Measurements from ENCODE around the gene DDA1.
"Not testable (repeated sequence)": the region's sequence is repeated elsewhere in the genome, so short reads cannot be mapped to it uniquely, and the experiment has no call there.

DDA1 gene

DNA sequence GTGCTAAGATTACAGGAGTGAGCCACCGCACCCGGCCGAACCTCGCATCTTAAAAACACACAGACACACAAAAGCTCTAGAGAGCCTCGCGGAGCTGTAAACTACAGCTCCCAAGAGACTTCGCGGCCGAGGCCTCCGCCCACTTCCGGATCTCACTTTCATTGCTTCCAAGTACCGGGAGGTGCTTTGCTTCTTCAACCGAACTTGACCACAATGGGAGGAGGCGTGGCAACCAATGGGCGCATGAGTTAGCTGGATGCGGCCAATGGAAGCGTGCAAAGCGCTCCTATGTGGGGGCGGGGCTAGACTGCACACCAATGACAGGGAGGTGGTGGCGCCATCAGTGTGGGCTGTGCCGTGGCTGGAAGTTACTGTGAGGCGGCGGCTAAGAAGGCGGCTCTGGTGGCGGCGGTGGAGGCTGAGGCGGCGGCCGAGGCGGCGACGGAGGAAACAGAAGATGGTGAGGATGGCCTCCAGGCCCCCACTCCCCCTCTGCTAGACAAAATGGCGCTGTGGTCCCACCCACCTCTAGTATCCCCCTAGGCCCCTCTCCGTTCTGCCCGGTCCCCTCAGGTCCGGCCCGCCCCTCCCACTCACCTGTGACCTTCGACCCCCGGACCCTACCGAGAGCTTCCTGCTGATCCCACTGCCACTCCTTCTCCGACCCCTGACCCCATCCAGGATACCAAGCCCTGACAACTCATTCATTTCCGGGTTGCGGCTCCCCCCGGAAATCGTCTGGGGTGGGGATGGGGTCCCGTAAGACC, at the start of gene DDA1:
Gene DDA1, plus strand, starts transcription at position 366 of the 767 bp plus-strand sequence. Its CDS starts 92 bp downstream, at position 458.
- DNase-seq: peak; percentile 97

DNA sequence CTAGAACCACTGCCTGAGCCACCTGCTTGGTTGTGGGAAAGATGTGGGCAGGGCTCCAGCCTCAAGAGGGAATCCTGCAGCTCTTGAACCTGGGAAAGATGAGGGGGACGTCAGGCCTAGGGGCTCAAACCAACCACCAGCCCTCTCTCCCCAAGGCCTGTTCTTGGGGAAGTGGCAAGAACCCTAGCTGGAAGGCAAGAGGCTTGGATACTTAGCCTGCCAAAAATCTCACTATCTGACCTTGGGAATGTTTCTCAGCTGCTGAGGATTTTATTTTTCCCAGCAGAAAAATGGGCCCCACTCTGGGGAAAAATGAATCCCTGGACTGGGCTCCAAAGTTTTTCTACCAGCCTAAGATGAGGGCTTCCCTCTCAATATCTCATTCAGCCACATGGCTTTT, 49.4 kb upstream of the DDA1 start:
- DNase-seq: no peak

DNA sequence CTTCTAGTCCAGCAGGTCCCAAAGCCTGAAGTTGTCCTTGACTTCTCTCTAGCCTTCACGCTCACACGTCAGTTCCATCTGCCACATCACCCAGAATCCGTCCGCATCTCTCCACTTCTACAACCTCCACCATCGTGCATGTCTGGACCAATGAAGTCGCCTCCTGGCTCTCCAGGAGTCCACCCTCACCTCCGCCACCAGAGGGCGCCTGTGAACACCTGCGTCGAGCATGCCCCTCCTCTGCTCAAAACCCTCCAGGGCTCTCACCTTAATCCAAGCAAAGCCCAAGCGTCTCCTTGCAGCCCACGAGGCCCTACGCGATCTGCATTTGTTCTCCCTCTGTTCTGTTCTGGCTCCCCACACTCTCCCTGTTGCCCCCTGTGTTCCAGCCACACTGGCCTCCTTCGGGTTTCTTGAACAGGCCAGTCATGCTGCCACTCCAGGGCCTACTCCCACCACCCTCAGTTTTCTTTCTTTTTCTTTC, 48.5 kb upstream of the DDA1 start:
- peak; percentile 52 for DNase-seq

DNA sequence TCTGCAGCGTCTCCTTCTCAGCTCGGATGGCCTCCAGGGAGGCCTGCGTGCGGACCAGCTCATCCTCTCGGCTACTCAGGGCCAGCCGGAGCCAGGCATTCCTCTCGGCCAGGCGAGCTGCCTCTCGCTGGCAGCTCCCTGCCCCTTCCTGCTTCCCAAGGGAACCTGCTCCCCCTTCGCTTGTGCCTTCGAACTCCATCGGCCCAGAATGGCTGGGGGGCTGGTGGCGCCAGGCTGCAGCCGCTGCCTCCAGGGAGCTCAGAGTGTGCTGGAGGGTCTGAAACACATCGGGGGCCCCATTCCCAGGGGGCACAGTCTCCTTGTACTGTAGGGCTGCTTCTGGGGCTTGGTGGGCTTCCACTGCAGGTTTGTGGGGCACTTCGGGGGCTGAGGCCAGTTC, 46.8 kb upstream of the DDA1 start:
- DNase-seq: no peak

DNA sequence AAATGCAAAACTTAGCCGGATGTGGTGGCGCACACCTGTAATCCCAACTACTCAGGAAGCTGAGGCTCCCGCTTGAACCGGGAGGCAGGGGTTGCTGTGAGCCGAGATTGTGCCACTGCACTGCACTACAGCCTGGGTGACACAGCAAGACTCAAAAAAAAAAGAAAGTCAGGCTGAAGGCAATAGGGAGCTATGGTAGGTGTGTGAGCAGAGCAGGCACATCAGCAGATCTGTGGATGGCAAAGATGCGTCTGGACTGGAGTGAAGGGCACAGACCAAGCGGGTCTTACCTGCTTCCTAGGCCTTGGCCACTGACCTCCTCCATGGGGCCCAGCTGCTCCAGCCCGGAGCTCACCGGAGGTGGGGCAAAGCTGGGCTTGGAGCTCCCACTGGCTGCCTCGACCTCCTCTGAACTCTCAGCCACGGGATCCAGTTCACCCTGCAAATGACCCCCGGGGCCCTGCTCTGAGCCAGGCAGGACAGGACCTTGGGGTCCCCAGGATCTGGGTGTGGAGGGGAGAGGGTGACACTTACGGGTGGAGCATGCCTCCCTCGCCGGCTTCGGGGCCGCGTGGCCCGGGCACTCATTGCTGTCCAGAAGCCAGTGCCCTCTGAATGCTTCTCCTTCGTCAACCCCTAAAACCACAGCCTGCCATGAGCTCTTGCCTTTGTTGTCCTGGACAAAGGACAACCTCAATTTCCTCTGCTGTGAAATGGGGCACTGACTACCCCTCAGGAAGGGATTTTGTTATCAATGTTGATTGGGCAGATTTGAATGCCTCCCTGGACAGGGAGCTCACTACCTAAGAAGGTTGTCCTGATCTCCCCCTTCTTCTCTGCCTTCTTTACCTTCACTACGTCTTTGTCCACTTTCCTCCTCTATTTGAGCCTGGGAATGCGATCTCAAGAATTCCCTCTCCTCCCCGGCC, 45.4 kb upstream of the DDA1 start:
- DNase-seq: no peak

DNA sequence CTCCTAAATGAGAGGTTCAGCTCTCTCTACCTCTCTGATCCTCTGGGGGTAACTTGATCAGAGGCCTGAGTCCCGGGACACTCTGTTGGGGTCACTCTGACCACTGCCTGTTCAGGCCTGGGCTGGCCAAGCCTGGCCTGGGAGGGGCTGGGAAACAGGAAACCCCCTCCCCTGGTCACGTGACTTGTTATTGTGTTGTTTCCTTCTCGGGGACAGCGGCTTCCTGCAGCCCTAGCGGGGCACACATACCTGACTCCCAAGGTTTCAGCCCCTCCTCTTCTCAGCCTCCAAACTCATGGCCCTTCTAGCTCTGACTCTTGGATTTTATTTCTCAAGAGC, 44.8 kb upstream of the DDA1 start, which contains the start of gene USHBP1:
Gene USHBP1, minus strand, starts transcription at position 105 of the 339 bp plus-strand sequence. CDS start 446 bp downstream, outside the sequence.
- no peak for DNase-seq

DNA sequence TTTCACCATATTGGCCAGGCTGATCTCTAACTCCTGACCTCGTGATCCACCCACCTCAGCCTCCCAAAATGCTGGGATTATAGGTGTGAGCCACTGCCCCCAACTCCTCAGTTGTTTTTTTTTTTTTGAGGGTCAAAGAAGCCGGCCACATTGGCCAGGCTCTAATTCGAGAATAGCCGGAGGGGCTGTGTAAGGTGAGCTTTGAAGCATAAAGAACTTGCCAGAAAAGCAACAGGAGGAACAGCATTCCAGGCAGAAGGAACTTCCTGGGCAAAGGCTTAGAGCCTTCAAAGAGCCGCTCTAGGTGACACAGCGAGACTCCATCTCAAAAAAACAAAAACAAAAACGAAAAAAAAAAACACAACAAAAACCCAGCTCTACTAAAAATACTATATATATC, 43.3 kb upstream of the DDA1 start:
- no peak for DNase-seq

DNA sequence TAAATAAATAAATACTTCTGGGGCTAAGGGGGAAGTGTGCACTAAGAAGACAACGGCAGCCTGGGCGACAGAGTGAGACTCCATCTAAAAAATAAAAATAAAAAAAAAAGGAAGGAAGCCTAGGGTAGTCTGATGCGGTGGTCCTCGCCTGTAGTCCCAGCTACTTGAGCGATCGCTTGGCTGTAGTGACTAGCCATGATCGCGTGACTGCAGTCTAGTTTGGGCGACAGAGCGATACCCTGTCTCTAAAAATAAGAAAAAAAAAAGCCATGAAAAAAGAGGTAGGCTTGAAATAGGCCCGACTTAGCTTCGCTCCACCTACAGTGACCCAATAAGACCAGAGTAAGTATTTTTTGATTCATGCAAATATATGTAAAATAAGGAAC, 42.8 kb upstream of the DDA1 start:
- no peak for DNase-seq

DNA sequence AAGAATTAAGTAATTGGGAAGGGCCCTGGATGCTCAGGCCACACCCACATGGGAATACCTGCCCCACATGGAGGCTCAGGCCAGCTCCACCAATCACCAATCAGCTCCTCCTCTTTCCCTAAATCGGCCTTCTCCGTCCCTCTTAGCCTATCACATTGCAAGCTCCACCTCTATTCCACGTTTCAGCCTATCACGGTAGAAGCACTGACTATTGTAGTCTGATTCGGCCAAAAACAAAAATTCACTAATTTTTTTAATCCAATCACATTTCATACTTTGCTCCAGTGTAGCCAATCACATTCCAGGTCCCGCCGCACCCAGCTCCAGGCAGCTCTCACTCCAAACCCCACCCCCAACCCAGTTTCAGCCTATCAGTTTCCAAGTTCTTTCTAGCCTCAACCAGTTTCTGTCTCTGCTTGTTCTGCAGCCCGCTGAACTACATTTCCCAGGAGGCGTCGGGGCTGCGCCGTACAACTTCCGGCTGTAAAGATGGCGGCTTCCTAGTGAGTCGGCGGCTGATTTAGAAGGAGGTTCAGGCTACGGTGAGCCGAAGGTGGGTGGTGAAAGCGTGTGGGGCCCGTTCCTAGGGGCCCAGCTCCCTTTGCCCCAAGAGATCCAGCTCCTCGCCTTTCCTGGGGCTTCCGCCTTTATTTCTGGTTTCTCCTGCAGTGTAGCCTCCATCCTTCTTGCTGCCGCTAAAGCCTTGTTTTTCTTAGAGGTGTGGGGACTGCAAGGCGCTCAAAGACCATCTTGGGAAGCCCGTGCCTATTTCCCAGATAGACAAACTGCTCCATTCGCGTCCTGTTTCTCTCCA, 42.2 kb upstream of the DDA1 start, which contains the start of gene BABAM1:
Gene BABAM1, plus strand, starts transcription at position 469 of the 814 bp plus-strand sequence. CDS start 1,364 bp downstream, outside the sequence.
- peak; percentile 99 for DNase-seq

DNA sequence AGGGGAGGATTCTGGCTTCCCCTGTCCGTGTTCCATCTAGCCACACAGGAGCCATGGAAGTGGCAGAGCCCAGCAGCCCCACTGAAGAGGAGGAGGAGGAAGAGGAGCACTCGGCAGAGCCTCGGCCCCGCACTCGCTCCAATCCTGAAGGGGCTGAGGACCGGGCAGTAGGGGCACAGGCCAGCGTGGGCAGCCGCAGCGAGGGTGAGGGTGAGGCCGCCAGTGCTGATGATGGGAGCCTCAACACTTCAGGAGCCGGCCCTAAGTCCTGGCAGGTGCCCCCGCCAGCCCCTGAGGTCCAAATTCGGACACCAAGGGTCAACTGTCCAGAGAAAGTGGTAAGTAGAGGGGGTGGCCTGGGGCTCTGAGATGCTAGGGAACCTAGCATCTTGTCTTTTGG, 40.6 kb upstream of the DDA1 start:
- no peak for DNase-seq

DNA sequence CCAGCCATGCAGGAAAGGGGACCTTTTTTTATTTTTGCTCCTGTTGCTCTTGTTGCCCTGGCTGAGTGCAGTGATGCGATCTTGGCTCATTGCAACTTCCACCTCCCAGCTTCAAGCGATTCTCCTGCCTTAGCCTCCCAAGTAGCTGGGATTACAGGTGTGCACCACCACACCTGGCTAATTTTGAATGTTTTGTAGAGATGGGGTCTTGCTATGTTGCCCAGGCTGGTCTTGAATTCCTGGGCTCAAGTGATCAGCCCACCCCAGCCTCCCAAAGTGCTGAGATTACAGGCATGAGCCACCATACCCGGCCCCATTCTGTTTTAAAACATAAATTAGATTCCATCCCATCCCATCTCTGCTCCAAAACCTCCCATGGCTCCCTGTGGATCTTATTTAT, 34.5 kb upstream of the DDA1 start:
- not testable (repeated sequence) for DNase-seq

DNA sequence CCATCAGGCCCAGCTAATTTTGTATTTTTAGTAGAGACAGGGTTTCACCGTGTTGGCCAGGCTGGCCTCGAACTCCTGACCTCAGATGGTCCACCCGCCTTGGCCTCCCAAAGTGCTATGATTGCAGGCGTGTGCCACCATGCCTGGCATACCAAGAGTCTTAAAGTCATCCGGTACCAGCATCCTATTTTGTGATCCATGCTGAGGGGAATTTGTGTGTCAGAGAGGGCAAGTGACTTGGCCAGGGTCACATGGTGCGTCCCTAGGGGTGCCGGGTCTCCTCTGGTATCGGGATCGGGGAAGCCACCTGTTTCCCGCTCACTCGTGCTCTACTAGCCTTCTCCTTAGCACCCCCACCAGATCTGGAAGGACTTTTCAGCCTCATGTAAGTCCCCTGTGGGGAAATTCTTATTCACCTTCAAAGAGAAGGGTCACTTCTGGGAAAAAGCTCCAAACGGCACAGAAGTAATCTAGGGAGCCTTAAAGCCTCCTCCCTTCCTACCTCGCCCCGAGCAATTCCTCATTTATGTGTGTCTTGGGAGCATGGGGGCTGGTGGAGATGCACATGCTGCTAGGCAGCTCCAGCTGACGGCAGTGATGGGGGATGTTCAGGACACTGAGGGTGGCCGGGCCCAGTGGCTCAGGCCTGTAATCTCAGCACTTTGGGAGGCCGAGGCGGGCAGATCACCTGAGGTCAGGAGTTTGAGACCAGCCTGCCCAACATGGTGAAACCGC, 33.8 kb upstream of the DDA1 start:
- no peak for DNase-seq

DNA sequence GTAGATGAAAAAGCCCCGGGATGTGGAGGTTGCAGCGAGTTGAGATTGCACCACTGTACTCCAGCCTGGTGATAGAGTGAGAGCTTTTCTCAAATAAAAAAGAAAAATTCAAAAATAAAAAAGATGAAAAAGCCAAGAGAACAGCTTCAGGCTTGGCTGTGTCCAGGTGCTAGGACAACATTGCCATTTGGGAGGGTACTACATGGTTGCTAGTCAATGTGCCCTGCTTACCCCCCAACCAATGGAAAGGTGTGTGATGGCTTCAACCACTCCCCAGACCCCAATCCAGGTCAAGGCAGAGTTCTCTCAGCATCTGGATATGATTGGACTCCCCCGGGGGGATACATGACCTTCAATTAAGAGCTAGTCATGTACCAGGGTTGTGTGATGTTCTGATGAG, 29.9 kb upstream of the DDA1 start:
- DNase-seq: no peak

DNA sequence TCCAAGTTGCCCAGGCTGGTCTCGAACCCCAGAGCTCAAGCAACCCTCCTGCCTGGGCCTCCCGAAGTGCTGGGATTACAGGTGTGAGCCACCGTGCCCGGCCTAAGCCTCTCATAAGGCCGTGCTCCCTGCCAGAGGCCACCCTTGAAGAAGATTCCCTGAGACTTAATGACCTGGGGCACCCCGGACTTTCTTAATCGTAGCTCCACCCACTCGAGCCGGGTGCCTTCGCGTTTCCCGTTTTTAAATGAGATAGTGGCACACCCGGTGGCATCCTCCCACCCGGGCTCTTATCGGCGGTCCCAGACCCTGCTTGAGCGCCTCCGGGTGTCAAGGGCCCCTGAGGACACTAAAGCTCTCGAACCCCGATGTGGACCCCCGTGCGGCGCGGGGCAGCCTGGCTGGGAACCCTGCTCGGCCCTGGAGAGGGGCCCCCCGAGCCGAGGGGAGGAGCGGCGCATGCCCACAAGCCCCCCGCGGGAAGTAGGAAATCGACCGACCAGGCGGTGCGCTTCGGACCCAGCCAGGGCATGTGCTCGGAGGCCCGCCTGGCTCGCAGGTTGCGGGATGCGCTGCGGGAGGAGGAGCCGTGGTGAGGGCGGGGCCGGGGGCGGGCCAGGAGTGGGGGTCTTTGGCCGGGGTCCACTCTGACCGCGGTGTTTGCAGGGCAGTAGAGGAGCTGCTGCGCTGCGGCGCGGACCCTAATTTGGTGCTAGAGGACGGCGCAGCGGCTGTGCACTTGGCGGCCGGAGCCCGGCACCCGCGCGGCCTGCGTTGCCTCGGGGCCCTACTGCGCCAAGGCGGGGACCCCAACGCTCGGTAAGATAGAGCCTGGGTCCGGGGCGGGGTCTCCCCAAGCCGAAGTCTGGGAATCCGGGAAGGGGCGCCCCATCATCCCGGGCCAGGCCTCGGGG, 27.7 kb upstream of the DDA1 start, which contains the start of gene ANKLE1:
Gene ANKLE1, plus strand, starts transcription at position 511 of the 914 bp plus-strand sequence. Its CDS starts 20 bp downstream, at position 531.
- DNase-seq: no peak

DNA sequence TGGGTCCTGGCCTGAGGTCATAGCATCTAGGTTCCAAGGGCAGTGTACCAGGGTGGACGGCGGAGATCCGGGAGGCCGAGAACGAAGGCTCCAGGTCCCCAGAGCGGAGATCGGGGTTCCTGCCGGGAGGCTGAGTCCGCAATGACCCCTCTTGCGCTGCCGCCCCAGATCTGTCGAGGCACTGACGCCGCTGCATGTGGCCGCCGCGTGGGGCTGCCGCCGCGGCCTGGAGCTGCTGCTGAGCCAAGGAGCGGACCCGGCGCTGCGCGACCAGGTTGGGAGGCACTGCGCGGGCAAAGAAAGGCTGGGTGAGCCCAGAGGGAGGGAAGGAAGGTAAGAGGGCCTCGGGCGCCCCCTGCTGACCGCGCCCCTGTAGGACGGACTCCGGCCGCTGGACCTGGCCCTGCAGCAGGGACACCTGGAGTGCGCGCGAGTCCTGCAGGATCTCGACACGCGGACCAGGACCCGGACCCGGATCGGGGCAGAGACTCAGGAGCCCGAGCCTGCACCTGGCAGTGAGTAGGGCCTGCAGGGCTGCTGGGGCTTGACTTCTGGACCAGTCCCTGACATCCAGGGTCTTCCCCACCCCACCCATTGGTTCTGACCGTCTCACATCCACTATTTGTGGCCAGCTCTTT, 26.8 kb upstream of the DDA1 start:
- no peak for DNase-seq

DNA sequence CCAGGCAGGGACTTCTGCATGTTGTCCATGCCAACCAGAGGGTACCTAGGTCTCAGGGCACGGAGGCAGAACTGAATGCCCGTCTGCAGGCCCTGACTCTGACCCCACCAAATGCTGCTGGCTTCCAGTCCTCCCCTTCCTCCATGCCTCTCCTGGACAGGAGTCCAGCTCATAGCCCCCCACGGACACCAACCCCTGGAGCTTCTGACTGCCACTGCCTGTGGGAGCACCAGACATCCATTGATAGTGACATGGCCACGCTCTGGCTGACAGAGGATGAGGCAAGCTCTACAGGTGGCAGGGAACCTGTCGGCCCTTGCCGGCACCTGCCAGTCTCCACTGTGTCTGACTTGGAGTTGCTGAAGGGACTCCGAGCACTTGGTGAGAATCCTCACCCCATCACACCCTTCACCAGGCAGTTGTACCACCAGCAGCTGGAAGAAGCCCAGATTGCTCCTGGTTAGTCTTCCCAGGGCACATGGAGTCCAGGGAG, 25.8 kb upstream of the DDA1 start:
- DNase-seq: no peak

DNA sequence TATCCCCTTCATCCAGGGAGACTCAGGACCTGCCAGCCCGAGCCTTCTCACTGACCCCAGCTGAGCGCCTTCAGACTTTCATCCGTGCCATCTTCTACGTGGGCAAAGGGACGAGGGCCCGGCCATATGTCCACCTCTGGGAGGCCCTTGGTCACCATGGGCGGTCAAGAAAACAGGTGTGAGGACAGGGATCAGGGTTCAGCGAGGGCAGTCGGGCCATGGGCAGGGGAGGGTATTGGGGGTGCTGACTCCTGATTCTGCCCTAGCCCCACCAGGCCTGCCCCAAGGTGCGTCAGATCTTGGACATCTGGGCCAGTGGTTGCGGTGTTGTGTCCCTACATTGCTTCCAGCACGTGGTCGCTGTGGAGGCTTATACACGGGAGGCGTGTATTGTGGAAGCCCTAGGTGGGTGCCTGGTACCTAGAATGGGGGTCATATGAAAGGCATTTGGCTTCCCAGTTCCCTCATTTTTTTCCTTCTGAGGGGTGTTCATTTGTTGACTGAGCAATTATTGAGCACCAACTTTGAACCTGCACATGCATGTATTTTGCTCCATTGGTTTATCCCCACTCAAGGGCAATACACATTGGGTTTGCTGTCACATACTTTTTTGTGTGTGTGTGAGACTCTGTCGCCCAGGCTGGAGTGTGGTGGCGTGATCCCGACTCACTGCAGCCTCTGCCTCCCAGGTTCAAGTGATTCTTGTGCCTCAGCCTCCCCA, 23.8 kb upstream of the DDA1 start:
- DNase-seq: no peak

DNA sequence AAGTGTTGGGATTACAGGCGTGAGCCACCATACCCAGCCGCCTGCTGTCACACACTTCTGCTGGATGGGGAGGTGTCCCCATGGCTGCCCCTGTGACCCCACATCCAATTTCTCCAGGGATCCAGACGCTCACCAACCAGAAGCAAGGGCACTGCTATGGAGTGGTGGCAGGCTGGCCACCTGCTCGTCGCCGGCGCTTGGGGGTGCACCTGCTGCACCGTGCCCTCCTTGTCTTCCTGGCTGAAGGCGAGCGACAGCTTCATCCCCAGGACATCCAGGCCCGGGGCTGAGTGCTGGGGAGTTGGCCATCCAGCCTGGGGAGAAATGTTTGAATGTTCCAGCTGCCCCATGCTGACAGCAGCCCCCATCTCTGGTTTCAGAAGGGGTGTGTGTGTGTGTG, 23.1 kb upstream of the DDA1 start:
- DNase-seq: no peak

DNA sequence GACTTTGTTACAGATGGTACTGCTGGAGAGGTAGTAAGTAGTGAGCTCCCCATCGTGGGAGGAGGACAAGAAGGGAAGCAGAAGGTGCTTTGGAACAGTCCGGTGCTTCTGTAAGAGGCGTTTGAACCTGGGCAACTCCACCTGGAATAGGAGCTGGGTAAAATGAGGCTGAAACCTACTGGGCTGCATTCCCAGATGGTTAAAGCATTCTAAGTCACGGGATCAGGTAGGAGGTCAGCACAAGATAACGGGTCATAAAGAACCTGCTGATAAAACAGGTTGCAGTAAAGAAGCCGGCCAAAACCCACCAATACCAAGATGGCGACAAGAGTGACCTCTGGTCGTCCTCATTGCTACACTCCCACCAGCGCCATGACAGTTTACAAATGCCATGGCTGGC, 22.6 kb upstream of the DDA1 start:
- DNase-seq: no peak

Measured in KG1 (cell line).